ENCODE data around the gene RELA. TPM values are rescaled to one million over a fixed set of nuclear protein-coding genes. Genes with fewer than 3 reads are reported as not detected.

The RELA gene
- total RNA-seq, 2 donors from 2014 or later: 81.7 to 97.8 TPM

DNA sequence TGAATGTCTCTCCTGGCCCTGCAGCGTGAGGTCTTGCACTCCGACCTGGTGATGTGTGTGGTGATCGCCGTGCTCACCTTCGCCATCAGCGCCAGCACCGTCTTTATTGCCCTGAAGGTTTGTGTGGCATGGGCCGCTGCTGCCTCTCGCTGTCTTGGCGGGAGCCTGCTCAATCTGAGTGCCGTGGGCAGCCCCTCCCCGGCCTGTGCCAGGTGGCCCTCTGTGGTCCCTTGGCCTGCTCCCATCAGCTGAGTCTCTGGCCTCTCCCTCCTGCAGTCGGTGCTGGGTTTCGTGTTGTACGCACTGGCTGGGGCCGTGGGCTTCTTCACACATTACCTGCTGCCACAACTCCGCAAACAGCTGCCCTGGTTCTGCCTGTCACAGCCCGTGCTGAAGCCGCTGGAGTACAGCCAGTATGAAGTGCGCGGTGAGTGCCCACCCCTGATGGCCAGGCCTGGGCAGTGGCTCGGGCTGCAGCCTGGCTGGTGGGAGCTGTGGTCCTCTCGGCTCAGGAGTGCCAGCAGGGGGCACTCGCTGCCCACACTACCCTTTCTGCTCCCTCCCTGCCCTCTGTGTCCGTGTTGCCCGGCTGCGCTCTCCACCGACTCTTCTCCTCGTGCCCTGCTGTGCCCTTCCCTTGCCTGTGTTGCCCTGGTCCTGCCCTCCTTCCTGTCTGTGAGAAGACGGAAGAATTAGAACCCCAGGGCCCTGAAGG is 36.9 kb downstream of the RELA start:
- DNase-seq (ENCODE audit: low spot score in 2 of 2): peak in 1 of 2 donors; percentile 46
- Mint-ChIP-seq H3K27ac (peak overlapping the region; percentile 59 to 98), H3K36me3 (peaks cover 0 to 6% of the 10 kb centered on the region in 2 donors), H3K9me3 (no peaks in the 10 kb centered on the region)
- peak; percentile 74 to 82 for ATAC-seq

DNA sequence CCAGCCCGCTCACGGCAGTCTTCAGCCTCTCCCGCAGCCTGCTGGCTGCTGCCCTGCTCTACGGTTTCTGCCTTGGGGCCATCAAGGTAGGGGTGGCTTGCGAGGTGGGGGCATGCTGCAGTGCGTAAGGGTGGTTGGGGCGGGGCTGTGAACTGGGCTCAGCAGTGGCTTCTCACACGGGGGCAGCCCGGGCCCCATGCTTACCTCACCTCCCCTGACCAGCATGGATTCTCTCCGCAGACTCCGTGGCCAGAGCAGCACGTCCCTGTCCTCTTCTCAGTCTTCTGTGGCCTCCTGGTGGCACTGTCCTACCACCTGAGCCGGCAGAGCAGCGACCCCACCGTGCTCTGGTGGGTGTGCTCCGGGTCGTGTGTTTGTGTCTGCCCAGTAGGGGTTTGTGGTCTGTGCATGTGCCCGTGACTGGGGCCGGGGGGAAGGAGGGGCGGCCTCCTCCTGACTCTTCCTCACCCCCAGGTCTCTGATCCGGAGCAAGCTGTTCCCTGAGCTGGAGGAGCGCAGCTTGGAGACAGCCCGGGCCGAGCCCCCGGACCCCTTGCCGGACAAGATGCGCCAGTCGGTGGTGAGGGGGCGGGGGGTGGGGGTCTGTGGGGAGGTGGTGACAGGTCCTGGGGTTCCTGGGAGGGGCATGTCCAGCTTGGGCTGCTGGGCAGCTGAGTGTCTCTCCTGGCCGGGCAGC is 37.6 kb downstream of the RELA start:
- Mint-ChIP-seq H3K36me3 (peaks cover 0 to 6% of the 10 kb centered on the region in 2 donors), H3K9me3 (no peaks in the 10 kb centered on the region), H3K27ac (peak overlapping the region in 1 of 2 donors; percentile 59)
- ATAC-seq: no peak
- no peak for DNase-seq (ENCODE audit: low spot score in 2 of 2)

- no peaks in the 10 kb centered on the region for H3K9me3 Mint-ChIP-seq
- ATAC-seq (no peak), DNase-seq (ENCODE audit: low spot score in 2 of 2) (no peak)
- H3K27ac Mint-ChIP-seq: no peak overlapping the region
- peaks cover 0 to under 1% of the 10 kb centered on the region in 2 donors for H3K36me3 Mint-ChIP-seq
These were observed 38.7 kb downstream of the RELA start for GRCh38 chr11:65623852-65624616.

DNA sequence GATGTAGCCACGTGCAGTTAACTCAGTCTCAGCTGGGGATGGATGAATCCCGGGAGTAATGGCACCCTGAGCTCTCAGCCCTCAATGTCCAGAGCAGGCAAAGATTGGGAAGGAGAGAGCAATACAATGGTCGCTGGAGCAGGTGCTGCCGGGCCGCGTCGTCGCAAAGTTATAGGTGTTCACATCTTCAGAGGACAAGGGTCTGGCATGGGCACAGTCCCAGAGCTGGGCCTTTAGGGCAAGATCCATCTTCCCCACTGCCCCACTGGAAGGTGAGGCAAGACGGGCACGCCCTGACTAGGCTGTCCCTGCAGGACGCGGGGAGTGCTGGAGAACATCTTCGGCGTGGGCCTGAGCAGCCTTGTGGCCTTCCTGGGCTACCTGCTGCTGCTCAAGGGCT is 39.5 kb downstream of the RELA start:
- Mint-ChIP-seq H3K9me3 (no peaks in the 10 kb centered on the region), H3K36me3 (no peaks in the 10 kb centered on the region), H3K27ac (no peak overlapping the region)
- DNase-seq (ENCODE audit: low spot score in 2 of 2): no peak
- ATAC-seq: no peak

GRCh38 chr11:65622011-65622410 is 40.7 kb downstream of the RELA start:
- H3K27ac Mint-ChIP-seq: no peak overlapping the region
- no peak for DNase-seq (ENCODE audit: low spot score in 2 of 2)
- H3K36me3 Mint-ChIP-seq: peaks cover 0 to under 1% of the 10 kb centered on the region in 2 donors
- ATAC-seq: no peak
- no peaks in the 10 kb centered on the region for H3K9me3 Mint-ChIP-seq

GRCh38 chr11:65621460-65621859 is 41.3 kb downstream of the RELA start:
- Mint-ChIP-seq H3K36me3 (peaks cover 5 to 6% of the 10 kb centered on the region in 2 donors), H3K27ac (peak overlapping the region in 1 of 2 donors; percentile 22), H3K9me3 (no peaks in the 10 kb centered on the region)
- ATAC-seq (no peak), DNase-seq (ENCODE audit: low spot score in 2 of 2) (no peak)

DNA sequence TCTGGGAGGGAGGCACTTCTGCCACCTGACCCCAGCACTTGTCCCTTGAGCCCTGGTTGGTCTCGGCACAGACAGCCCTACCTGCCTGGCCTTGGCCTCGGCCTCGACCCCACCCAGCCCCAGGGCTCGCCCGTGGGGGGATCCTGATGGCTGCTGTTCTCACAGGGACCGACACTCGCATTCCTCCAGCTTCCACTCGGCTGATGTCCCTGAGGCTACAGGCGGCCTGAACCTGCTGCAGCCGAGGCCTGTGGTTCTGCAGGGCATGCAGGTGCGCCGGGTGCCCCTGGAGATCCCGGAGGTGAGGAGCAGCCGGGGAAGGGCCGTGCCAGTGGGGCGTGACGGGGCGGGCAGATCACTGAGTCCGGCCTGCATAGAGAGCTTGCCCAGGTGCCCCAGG is 42.0 kb downstream of the RELA start:
- no peak for ATAC-seq
- DNase-seq (ENCODE audit: low spot score in 2 of 2): no peak
- peaks cover 8 to 9% of the 10 kb centered on the region in 2 donors for H3K36me3 Mint-ChIP-seq
- no peaks in the 10 kb centered on the region for H3K9me3 Mint-ChIP-seq
- peak overlapping the region in 1 of 2 donors; percentile 22 for H3K27ac Mint-ChIP-seq

DNA sequence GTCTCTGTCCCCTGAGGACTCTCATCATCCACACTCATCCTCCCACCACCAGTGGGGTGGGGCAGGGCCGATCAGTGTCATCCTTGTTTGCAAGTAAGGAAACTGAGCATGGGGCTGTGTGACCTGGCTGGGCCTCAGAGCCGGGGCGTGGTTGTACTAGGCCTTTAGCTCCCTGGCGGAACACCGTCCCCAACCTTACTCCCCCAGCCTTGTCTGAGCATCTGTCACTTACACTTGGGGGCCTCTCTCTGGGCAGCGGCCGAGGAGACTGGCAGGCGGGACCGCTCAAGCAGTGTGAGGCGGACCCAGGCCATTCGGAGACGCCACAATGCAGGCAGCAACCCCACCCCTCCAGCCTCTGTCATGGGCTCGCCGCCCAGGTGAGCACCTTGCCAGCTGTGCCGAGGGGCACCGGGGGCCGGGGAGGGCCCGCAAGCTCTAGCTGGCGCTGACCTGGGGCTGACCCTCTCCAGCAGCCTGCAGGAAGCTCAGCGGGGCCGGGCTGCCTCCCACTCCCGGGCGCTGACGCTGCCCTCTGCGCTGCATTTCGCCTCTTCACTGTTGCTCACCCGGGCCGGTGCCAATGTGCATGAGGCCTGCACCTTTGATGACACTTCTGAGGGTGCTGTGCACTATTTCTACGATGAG is 43.3 kb downstream of the RELA start:
- no peak for ATAC-seq
- Mint-ChIP-seq H3K27ac (no peak overlapping the region), H3K36me3 (peaks cover 10 to 14% of the 10 kb centered on the region in 2 donors), H3K9me3 (no peaks in the 10 kb centered on the region)
- no peak for DNase-seq (ENCODE audit: low spot score in 2 of 2)

DNA sequence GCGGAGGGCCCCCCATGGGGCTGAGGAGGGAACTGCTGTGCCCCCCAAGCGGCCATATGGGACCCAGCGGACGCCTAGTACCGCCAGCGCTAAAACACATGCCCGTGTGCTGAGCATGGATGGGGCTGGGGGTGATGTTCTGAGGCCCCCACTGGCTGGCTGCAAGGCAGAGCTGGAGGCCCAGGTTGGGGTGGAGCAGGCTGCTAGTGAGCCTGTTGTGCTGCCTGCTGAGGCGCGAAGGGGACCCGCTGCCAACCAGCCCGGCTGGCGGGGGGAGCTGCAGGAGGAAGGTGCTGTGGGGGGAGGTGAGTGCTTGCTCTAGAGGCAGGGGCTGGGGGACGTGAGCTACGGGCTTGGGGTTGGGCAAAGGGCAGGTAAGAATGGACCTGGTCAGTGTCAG is 44.0 kb downstream of the RELA start:
- no peaks in the 10 kb centered on the region for H3K9me3 Mint-ChIP-seq
- peak overlapping the region in 1 of 2 donors; percentile 36 for H3K27ac Mint-ChIP-seq
- H3K36me3 Mint-ChIP-seq: peaks cover 17 to 19% of the 10 kb centered on the region in 2 donors
- ATAC-seq (no peak), DNase-seq (ENCODE audit: low spot score in 2 of 2) (no peak)

DNA sequence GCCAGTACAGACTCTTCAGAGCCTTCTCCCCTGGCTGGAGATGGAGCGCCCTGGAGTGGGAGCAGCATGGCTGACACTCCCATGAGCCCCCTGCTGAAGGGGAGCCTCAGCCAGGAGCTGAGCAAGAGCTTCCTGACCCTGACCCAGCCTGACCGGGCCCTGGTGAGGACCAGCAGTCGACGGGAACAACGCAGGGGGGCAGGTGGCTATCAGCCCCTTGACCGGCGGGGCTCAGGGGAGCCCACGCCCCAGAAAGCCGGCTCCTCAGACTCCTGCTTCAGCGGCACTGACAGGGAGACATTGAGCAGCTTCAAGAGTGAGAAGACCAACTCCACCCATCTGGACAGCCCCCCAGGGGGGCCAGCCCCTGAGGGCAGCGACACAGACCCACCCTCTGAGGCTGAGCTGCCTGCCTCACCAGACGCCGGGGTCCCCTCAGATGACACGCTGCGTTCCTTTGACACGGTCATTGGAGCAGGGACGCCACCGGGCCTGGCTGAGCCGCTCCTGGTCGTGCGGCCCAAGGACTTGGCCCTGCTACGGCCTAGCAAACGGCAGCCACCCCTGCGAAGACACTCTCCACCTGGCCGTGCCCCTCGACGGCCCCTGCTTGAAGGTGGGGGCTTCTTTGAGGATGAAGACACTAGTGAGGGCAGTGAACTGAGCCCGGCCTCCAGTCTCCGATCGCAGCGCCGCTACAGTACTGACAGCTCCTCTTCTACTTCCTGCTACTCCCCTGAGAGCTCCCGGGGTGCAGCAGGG is 44.5 kb downstream of the RELA start:
- Mint-ChIP-seq H3K36me3 (peaks cover 17 to 23% of the 10 kb centered on the region in 2 donors), H3K27ac (peak overlapping the region in 1 of 2 donors; percentile 89), H3K9me3 (no peaks in the 10 kb centered on the region)
- DNase-seq (ENCODE audit: low spot score in 2 of 2) (no peak), ATAC-seq (no peak)

- ATAC-seq: no peak
- peak overlapping the region; percentile 89 to 98 for H3K27ac Mint-ChIP-seq
- no peak for DNase-seq (ENCODE audit: low spot score in 2 of 2)
- no peaks in the 10 kb centered on the region for H3K9me3 Mint-ChIP-seq
- H3K36me3 Mint-ChIP-seq: peaks cover 26 to 30% of the 10 kb centered on the region in 2 donors
These were observed 45.4 kb downstream of the RELA start for GRCh38 chr11:65617136-65617850.

DNA sequence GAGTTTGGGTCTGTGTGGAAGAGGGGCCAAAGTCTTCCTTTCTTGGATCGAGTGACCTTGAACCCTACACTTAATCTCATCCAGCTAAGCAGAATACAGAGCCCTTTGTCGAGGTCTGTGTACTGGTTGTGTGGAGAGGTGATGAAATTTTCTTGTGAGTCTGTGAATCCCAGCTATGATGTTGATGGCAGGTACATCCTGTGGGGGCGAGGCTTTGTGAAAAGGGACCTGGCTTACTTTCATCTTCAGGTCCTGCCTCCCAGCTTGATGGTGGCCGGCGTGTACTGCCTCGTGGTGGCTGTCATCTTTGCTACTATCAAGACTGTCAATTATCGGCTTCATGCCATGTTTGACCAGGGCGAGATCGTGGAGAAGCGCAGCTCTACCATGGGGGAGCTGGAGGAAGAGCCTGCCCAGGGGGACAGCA is 46.1 kb downstream of the RELA start:
- no peak for ATAC-seq
- no peak for DNase-seq (ENCODE audit: low spot score in 2 of 2)
- peak overlapping the region; percentile 89 to 98 for H3K27ac Mint-ChIP-seq
- H3K9me3 Mint-ChIP-seq: no peaks in the 10 kb centered on the region
- H3K36me3 Mint-ChIP-seq: peaks cover 30 to 34% of the 10 kb centered on the region in 2 donors

- Mint-ChIP-seq H3K9me3 (no peaks in the 10 kb centered on the region), H3K36me3 (peaks cover 30 to 34% of the 10 kb centered on the region in 2 donors), H3K27ac (peak overlapping the region; percentile 89 to 98)
- peak in 1 of 2 donors; percentile 45 for DNase-seq (ENCODE audit: low spot score in 2 of 2)
- no peak for ATAC-seq
These were observed 46.7 kb downstream of the RELA start for GRCh38 chr11:65615950-65616574.

DNA sequence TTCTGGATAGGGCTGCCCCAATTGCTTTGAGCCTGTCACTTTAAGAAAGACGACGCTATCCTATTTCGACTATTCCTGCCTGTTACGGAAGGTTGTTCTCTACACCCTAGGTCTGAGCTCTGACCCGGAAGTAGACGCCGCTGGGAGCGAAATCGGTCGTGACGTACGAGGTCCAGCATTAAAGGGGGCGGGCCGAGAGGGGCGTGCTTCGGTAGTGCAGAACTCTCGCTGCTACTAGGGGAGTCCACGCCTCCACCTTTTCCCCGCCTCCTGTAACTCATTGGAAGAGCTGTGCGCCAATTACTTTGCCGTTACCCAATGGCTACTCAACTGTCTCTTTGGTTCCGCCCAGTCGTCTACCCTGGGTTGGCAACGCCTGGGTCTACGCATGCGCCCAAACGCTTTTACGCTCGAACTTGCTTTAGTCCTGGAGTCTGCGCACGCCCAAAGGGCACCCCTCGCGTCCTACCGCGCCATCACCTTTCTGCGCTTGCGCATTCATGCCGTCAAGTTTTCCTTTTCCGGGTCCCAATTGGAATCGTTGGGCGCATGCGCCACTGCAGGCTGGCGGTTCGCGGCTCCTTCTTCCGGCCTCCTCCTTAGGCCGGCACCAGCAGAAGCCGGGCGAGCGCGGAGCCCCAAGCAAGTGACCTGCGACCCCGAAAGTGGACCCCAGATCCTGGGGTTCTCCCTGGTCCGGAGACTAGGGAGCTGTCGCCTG is 47.3 kb downstream of the RELA start, which contains the start of gene PCNX3:
PCNX3 (plus strand) TSS at position 548 of the 721 bp plus-strand sequence. CDS start 536 bp downstream, outside the sequence.
- peak; percentile 89 for ATAC-seq
- peak; percentile 98 to 100 for DNase-seq (ENCODE audit: low spot score in 2 of 2)
- Mint-ChIP-seq H3K36me3 (peaks cover 30 to 34% of the 10 kb centered on the region in 2 donors), H3K9me3 (no peaks in the 10 kb centered on the region), H3K27ac (peak within 1 kb of the TSS; percentile 89 to 98)
